GM19193 (cell line): ENCODE results near the gene VPREB3.

Source experiments
- POLR2A ChIP-seq: IDR thresholded peaks from 4 replicates; pipeline ENCODE4 v1.6.1; 2011; ENCODE audit not compliant: insufficient read depth, insufficient read length; ENCODE audit errors: extremely low read depth

The VPREB3 gene

DNA sequence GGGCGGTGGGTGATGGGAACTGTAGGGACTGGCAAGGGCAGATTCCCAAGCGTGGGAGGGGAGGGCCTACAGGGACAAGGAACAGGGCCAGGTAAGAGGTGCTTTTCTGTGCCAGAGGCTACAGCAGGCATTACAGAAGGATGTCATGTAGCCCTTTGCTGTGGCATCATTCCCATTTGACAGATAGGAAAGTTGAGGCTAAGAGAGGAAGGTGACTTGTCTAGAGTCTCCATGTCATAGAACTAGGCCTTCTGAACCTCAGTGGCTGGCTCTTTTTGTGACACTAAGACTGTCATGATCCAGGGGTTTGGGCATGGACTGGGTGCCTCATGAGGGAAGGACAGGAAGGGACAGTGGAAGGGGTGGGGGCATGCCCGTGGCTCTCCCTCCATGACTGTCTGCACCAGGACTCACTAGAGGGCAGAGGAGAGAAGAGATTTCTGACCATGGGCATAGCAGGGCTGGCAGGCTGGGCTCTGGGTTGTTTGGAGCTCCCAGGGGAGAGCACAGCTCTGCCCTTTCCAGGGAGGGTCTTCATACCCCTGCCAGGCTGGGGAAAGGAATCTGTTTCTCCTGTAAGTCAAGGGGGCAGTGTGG lies 21.7 kb upstream of the VPREB3 start:
- no peak for TF ChIP-seq POLR2A

DNA sequence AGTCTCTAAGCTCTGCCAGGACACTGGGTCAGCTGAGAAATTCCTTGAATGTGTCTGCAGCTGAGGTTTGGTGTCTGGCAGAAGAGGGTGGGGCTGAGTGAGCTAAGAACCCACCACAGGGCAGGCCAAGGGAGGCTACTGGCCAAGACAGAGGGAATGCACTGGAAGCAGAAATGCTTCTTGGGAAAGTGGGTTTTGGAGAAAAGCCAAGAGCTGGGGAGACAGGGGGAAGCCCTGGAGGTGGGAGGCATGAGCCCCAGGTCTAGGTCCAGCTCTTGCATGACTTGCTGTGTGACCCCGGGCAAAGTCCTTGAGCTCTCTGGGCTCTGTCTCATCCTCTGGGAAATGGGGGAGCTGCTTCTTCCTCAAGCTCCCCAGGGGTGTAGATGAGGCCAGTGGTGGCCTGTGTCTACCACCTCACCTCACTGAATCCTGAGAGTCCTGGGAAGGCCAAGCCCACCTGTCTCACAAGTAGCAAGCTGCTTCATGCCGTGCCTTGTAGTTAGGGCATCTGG lies 20.8 kb upstream of the VPREB3 start:
- TF ChIP-seq POLR2A = no peak

DNA sequence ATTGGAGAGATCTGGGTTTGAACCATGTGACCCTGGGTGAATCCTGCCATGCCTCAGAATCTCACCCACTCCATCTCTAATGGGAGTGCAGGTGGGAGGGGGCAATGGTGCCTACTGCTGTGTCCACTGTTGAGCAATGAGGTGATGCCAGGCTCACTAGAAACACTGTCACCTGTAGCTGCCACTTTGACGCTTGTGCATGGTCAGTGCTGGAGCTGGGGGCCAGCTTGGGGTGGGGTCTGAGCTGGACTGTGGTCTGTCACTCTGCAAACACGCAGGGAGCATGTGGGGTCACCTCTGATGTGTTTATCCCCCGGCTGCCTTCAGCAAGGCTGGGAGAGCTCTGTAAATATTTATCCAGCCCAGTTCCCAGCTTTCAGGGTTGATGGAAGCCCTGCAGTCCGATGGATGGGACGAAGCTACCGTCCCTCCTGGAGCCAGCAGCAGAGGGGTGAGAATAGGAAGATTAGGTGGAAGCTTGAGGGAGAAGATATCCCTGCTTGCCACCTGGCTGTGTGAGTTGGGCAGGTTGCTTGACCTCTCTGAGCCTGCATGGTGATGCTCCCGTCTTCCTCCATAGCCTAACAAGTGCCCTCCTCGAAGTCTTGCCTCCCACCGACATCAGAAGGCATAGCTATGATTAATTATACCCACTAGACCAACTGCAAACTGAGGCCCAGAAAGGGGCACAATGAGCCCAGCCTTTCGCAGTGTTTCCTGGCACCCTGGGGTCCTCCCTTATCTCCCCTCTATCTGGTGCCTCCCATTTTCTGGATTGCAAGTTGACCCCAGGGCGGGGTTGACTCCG lies 20.1 kb upstream of the VPREB3 start:
- TF ChIP-seq POLR2A = no peak

- no peak for TF ChIP-seq POLR2A
Measured at GRCh38 chr22:23773483-23774113, 19.4 kb upstream of the VPREB3 start.

GRCh38 chr22:23772649-23773473 lies 18.6 kb upstream of the VPREB3 start, which contains the start of gene MMP11:
MMP11 (plus strand) TSS chr22:23772849; CDS start chr22:23772871, 22 bp downstream.
- no peak for TF ChIP-seq POLR2A

- no peak for TF ChIP-seq POLR2A
Measured at GRCh38 chr22:23772315-23772648, 18.1 kb upstream of the VPREB3 start.

- no peak for TF ChIP-seq POLR2A
Measured at GRCh38 chr22:23769321-23769965, 15.2 kb upstream of the VPREB3 start.

DNA sequence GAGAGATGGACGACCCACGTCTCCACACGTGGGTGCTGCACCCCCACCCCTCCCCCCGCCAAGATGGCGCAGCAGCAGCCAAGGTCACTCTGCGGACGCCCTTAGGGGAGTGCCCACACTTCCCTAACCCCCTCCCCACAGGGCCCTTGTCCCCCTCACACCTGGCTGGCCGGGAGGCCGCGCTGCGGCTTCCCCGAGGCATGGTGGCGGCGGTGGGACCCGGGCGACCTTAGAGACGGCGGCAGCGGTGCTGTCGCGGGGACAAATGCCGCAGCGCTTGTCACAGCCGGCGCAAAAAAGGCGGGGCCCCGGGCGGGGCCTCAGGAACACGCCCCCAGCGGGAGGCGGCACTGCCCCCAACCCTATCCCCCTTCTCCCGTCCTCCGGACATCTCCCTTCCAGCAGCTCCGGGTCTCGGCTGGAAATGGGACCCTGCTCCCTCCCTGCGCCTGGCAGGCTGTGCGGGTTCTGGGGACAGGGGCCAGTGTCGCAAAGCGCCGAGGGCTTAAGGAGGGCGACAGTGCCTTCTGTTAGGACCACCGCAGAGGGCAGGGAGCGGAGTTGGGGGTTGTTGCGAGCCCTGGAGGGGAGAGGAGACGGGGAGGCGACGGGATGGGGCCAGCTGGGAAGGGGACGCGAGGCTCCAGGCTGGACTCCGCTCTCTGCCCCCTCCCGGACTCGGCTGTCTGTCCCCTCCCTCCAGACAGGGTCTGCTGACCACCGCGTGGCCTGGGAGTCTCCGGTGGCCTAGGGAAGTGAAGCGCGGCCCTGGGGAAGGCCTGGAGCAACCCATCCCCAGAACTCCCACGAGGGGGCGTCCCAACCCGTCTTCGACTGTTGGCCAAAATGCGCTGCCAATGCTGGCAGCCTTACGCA lies 13.7 kb upstream of the VPREB3 start, which contains the start of gene CHCHD10:
Gene CHCHD10 (minus strand): TSS at position 300 of the 876 bp plus-strand sequence. CDS start 98 bp downstream, at position 202.
- TF ChIP-seq POLR2A = peak; percentile 77

DNA sequence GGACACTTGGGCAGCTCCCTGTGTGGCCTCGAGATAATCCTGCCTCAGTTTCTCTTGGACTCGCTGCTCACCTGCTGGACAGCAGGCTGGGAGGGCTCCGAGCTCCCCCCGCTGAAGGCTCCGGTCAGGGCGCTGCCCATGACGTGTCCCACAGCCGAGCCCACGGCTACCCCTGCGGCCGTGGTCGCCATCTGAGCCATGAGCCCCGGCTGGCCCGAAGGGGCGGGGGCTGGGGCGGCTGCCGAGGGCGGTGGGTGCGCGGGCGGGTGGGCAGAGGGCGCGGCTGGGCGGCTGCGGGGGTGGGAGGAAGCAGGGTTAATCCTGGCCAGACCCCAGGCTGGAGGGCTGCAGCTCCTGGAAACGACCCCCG lies 13.1 kb upstream of the VPREB3 start:
- TF ChIP-seq POLR2A = no peak

DNA sequence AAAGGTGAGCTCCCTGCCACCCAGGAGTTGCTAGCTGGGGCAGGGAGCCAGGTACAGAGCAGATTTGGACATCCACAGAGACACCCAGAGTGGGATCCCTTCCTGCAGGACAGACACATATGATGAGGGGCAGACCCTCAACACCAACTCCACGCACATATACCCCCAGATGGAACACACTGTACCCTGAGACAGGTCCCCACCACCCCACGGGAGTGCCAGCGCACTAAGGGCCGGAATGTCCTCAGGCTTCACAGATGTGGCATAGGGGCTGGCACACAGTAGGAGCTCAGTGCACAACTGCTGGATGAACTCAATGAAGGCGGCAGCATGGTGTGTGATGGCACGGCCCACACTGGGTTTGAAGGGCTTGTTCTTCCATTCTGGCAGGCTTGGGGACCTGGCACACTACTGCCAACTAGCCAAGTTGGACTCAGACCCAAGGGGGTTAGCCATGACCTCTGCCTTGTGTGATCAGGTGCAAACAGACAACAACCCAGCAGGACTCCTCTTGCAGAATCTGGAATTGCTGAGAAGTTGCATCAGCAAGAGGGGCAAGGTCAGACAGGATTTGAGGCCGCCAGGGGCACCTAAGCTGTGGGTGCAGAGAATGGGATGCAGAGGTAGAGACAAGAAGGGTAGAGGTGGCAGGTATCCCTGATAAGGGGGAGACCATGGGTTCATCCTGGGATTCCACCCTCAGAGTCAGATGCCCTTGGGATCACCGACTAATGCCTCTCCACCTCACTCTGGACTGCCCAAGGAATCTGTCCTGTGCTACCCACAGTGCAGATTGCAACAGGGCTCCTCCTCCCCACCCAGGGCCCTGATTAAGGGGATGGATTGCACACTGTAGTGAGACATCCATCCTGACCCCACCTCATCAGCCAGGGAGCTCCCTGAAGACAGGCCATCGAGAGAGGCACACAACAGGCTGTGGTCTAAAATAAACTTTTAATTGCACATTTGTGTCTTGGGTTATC lies 11.0 kb upstream of the VPREB3 start:
- TF ChIP-seq POLR2A = no peak

DNA sequence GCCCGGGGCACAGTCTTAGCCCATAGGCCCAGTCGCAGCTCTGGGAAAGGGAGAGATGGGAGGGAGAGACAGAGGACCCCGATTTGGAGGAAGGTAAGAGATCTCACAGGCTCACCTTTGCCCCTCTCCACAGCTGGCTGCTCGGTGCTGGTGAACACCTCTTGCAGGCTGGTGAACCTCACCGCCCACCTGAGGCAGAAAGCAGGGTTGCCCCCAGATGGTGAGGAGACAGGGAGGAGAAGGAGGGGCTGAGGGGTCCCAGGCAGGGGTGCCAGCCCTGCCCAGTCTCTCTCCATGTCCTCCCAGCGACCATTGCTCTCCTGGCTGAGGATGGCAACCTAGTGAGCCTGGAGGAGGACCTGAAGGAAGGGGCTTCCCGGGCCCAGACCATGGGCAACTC lies 9.7 kb upstream of the VPREB3 start:
- TF ChIP-seq POLR2A = no peak

DNA sequence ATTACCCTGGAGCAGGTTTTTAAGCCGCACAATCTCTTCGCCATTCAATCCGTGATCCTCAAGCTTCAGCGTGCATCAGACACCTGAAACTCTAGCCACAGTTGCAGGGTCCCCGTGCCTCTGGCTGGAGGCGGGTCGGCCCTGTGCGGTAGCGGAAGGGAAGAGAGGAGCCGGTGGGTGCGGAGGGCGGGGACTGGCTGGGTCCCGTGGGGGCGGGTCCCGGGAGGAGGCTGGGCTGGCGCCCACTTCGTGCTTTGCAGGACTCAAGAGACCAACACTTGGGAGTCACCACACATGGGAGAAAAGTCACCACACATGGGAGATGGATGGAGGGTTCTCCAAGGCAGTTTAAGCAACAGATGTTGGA lies 9.3 kb upstream of the VPREB3 start:
- no peak for TF ChIP-seq POLR2A
